ENCODE data around the gene SMARCC2. TPM values are rescaled to one million over a fixed set of nuclear protein-coding genes. Genes with fewer than 3 reads are reported as not detected.

The SMARCC2 gene
- total RNA-seq, 1 donor from 2014 or later = 105 TPM

GRCh38 chr12:56162468-56163290 is 26.6 kb downstream of the SMARCC2 start:
- no peak for DNase-seq (ENCODE audit: low spot score)

GRCh38 chr12:56161690-56162351 is 27.5 kb downstream of the SMARCC2 start:
- peaks cover 64% of the 10 kb centered on the region for H3K36me3 Mint-ChIP-seq (ENCODE audit: low read depth, unreplicated experiment)
- H3K9me3 Mint-ChIP-seq (ENCODE audit: unreplicated experiment) = no peaks in the 10 kb centered on the region
- H3K4me3 Mint-ChIP-seq (ENCODE audit: unreplicated experiment) = peak overlapping the region; percentile 100
- peak overlapping the region; percentile 93 for H3K27ac Mint-ChIP-seq (ENCODE audit: unreplicated experiment)
- no peak for DNase-seq (ENCODE audit: low spot score)
- H3K27me3 Mint-ChIP-seq (ENCODE audit: unreplicated experiment) = peaks cover 62% of the 10 kb centered on the region
- TF ChIP-seq CTCF (IDR thresholded peaks at IDR 0.05; ENCODE audit: unreplicated experiment) = no peak
- H3K4me1 Mint-ChIP-seq (ENCODE audit: unreplicated experiment) = peaks cover 40% of the 10 kb centered on the region

More at GRCh38 chr12:56162468-56163290, 26.6 kb downstream of the SMARCC2 start:
- Mint-ChIP-seq H3K9me3 (ENCODE audit: unreplicated experiment) (no peaks in the 10 kb centered on the region), H3K36me3 (ENCODE audit: low read depth, unreplicated experiment) (peaks cover 69% of the 10 kb centered on the region), H3K27ac (ENCODE audit: unreplicated experiment) (peak overlapping the region; percentile 71), H3K4me3 (ENCODE audit: unreplicated experiment) (peak overlapping the region; percentile 100), H3K27me3 (ENCODE audit: unreplicated experiment) (peaks cover 55% of the 10 kb centered on the region), H3K4me1 (ENCODE audit: unreplicated experiment) (peaks cover 37% of the 10 kb centered on the region)
- TF ChIP-seq CTCF (IDR thresholded peaks at IDR 0.05; ENCODE audit: unreplicated experiment) = no peak

GRCh38 chr12:56160894-56161689 is 28.2 kb downstream of the SMARCC2 start:
- DNase-seq (ENCODE audit: low spot score) = no peak
- no peaks in the 10 kb centered on the region for H3K9me3 Mint-ChIP-seq (ENCODE audit: unreplicated experiment)
- peaks cover 64% of the 10 kb centered on the region for H3K36me3 Mint-ChIP-seq (ENCODE audit: low read depth, unreplicated experiment)
- H3K27me3 Mint-ChIP-seq (ENCODE audit: unreplicated experiment) = peaks cover 61% of the 10 kb centered on the region
- H3K4me3 Mint-ChIP-seq (ENCODE audit: unreplicated experiment) = peak overlapping the region; percentile 100
- peaks cover 40% of the 10 kb centered on the region for H3K4me1 Mint-ChIP-seq (ENCODE audit: unreplicated experiment)
- H3K27ac Mint-ChIP-seq (ENCODE audit: unreplicated experiment) = peak overlapping the region; percentile 100
- no peak for TF ChIP-seq CTCF (IDR thresholded peaks at IDR 0.05; ENCODE audit: unreplicated experiment)

- Mint-ChIP-seq H3K9me3 (ENCODE audit: unreplicated experiment) (no peaks in the 10 kb centered on the region), H3K36me3 (ENCODE audit: low read depth, unreplicated experiment) (peaks cover 64% of the 10 kb centered on the region)
- DNase-seq (ENCODE audit: low spot score) = peak; percentile 37
Observed at GRCh38 chr12:56160193-56160763, 29.0 kb downstream of the SMARCC2 start.

More at GRCh38 chr12:56160193-56160763, 29.0 kb downstream of the SMARCC2 start:
- Mint-ChIP-seq H3K4me3 (ENCODE audit: unreplicated experiment) (peak overlapping the region; percentile 100), H3K4me1 (ENCODE audit: unreplicated experiment) (peaks cover 41% of the 10 kb centered on the region), H3K27ac (ENCODE audit: unreplicated experiment) (peak overlapping the region; percentile 100), H3K27me3 (ENCODE audit: unreplicated experiment) (peaks cover 60% of the 10 kb centered on the region)
- no peak for TF ChIP-seq CTCF (IDR thresholded peaks at IDR 0.05; ENCODE audit: unreplicated experiment)

Measured in endothelial cell (in vitro differentiated cells).